ENCODE data around the gene SAMHD1.
"Not testable (repeated sequence)": the region's sequence is repeated elsewhere in the genome, so short reads cannot be mapped to it uniquely, and the experiment has no call there.

SAMHD1 gene

GRCh38 chr20:36847009-36847709 is 104.3 kb downstream of the SAMHD1 start:
- H3K9ac ChIP-seq (ENCODE audit: low read depth, low read length) = no peak overlapping the region
- peaks cover 4% of the 10 kb centered on the region for H3K4me1 ChIP-seq (ENCODE audit: insufficient read depth, low read length)
- H3K27ac ChIP-seq (ENCODE audit: low read length) = no peak overlapping the region
- no peak overlapping the region for H3K4me3 ChIP-seq (ENCODE audit: low read length)
- H3K36me3 ChIP-seq (ENCODE audit: insufficient read depth, low read depth, low read length) = no peaks in the 10 kb centered on the region
- H3K27me3 ChIP-seq (ENCODE audit: insufficient read depth, low read length) = no peaks in the 10 kb centered on the region
- H3K9me3 ChIP-seq (ENCODE audit: insufficient read depth, low read depth, low read length) = no peaks in the 10 kb centered on the region

- Histone ChIP-seq H3K4me1 (ENCODE audit: insufficient read depth, low read length) (peaks cover 7% of the 10 kb centered on the region), H3K4me3 (ENCODE audit: low read length) (no peak overlapping the region)
Observed at GRCh38 chr20:36845288-36845971, 106.1 kb downstream of the SAMHD1 start.

GRCh38 chr20:36841030-36841429 is 110.5 kb downstream of the SAMHD1 start:
- not testable (repeated sequence) for H3K27ac ChIP-seq (ENCODE audit: low read length); H3K9me3 ChIP-seq (ENCODE audit: insufficient read depth, low read depth, low read length); H3K4me3 ChIP-seq (ENCODE audit: low read length); H3K4me1 ChIP-seq (ENCODE audit: insufficient read depth, low read length); H3K27me3 ChIP-seq (ENCODE audit: insufficient read depth, low read length); H3K9ac ChIP-seq (ENCODE audit: low read depth, low read length)
- H3K36me3 ChIP-seq (ENCODE audit: insufficient read depth, low read depth, low read length) = peaks cover 13% of the 10 kb centered on the region; the same call in 1 of the 2 replicates

More at GRCh38 chr20:36845288-36845971, 106.1 kb downstream of the SAMHD1 start:
- H3K9me3 ChIP-seq (ENCODE audit: insufficient read depth, low read depth, low read length) = no peaks in the 10 kb centered on the region
- no peak overlapping the region for H3K27ac ChIP-seq (ENCODE audit: low read length)
- no peaks in the 10 kb centered on the region for H3K36me3 ChIP-seq (ENCODE audit: insufficient read depth, low read depth, low read length)
- H3K9ac ChIP-seq (ENCODE audit: low read depth, low read length) = no peak overlapping the region
- no peaks in the 10 kb centered on the region for H3K27me3 ChIP-seq (ENCODE audit: insufficient read depth, low read length)
